Measurements from ENCODE around the gene CEP85L. TPM values are rescaled to one million over a fixed set of nuclear protein-coding genes. Genes with fewer than 3 reads are reported as not detected.

Gene CEP85L
- total and polyA plus RNA-seq, 10 of the 15 experiments (the other 5 are each of a cell fraction or from before 2014, with no cell fraction given) = 1.8 to 10.9 (median 7.1) TPM

DNA sequence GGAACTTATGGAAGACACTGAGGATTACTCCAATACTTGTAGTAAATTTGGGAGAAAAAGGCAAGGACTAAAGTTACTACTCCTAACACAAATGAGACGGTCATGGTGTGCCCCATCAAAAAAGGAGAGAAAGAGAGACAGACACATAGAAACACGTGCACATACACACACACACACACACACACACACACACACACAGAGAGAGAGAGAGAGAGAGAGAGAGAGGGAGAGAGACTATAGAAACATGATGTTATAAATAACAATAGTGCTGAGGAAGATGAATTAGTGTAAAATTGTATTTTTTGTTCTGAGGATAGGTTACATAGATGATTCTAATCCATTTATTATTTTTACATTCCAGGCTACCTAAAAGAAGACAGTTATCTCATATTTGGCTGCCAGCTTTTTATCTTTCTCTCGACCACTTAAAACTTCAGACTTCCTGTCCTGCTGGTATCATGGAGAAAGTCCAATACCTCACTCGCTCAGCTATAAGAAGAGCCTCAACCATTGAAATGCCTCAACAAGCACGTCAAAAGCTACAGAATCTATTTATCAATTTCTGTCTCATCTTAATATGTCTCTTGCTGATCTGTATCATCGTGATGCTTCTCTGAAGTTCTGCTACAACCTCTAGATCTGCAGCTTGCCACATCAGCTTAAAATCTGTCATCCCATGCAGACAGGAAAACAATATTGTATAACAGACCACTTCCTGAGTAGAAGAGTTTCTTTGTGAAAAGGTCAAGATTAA is 92.8 kb downstream of the CEP85L start (continued):
- TF ChIP-seq KAT2A (conservative IDR thresholded peaks at IDR 0.05; ENCODE audit: control insufficient read depth, low read depth, low read length) (no peak), RCOR1 (conservative IDR thresholded peaks at IDR 0.05; ENCODE audit: low read depth, low read length) (no peak), PAX5 (IDR thresholded peaks at IDR 0.05; ENCODE audit: borderline replicate concordance, low read depth, low read length) (no peak), STAT3 (IDR thresholded peaks at IDR 0.05; ENCODE audit: low read depth, low read length) (no peak), RB1 (IDR thresholded peaks at IDR 0.05; ENCODE audit: borderline replicate concordance) (no peak)
- TF ChIP-seq, protein P1, sequence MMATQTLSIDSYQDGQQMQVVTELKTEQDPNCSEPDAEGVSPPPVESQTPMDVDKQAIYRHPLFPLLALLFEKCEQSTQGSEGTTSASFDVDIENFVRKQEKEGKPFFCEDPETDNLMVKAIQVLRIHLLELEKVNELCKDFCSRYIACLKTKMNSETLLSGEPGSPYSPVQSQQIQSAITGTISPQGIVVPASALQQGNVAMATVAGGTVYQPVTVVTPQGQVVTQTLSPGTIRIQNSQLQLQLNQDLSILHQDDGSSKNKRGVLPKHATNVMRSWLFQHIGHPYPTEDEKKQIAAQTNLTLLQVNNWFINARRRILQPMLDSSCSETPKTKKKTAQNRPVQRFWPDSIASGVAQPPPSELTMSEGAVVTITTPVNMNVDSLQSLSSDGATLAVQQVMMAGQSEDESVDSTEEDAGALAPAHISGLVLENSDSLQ (IDR thresholded peaks at IDR 0.05) = no peak
- TF ChIP-seq, protein P2, sequence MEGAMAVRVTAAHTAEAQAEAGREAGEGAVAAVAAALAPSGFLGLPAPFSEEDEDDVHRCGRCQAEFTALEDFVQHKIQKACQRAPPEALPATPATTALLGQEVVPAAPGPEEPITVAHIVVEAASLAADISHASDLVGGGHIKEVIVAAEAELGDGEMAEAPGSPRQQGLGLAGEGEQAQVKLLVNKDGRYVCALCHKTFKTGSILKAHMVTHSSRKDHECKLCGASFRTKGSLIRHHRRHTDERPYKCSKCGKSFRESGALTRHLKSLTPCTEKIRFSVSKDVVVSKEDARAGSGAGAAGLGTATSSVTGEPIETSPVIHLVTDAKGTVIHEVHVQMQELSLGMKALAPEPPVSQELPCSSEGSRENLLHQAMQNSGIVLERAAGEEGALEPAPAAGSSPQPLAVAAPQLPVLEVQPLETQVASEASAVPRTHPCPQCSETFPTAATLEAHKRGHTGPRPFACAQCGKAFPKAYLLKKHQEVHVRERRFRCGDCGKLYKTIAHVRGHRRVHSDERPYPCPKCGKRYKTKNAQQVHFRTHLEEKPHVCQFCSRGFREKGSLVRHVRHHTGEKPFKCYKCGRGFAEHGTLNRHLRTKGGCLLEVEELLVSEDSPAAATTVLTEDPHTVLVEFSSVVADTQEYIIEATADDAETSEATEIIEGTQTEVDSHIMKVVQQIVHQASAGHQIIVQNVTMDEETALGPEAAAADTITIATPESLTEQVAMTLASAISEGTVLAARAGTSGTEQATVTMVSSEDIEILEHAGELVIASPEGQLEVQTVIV (IDR thresholded peaks at IDR 0.05; ENCODE audit: borderline replicate concordance, partially characterized antibody) = no peak

DNA sequence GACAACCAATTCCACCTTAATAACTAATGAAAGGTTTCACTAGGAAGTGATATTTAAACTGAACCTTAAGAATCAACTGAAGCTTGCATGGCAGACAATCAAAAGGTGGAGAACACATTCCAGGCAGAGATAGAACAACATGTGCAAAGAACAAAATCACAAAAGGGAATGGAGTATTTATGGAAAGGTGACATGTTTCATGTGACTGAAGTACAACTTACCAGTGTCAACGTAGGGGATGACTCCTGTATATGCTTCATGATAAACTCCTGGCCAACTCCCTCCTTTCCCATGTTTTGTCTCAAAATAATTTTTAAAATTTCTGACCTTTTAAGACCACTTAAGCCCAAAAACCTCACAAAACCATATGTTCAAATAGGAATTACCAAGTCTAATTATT is 96.7 kb downstream of the CEP85L start:
- RAD21 ChIA-PET (ENCODE audit: unreplicated experiment) = no interaction called here
- Histone ChIP-seq H3K9ac (ENCODE audit: control insufficient read depth, insufficient read depth, low read length) (no peak overlapping the region), H3K36me3 (ENCODE audit: control insufficient read depth in 2 of 2, insufficient read depth in 2 of 2, low read length in 1 of 2) (no peaks in the 10 kb centered on the region; a peak in 1 of 4 replicates), H3K9me3 (replicated peaks; ENCODE audit: control insufficient read depth, insufficient read depth, low read length) (no peaks in the 10 kb centered on the region), H3K4me3 (no peak overlapping the region), H3K4me2 (ENCODE audit: control insufficient read depth, insufficient read depth) (no peak overlapping the region), H3K4me1 (ENCODE audit: control insufficient read depth, insufficient read depth, low read length) (peaks cover 6% of the 10 kb centered on the region), H3K27me3 (replicated peaks in 1 of 2; ENCODE audit: control insufficient read depth in 2 of 2, insufficient read depth in 2 of 2, low read length in 1 of 2) (no peaks in the 10 kb centered on the region), H2AFZ (ENCODE audit: control insufficient read depth, low read depth, low read length) (no peak overlapping the region), H3K27ac (ENCODE audit: control insufficient read depth, insufficient read depth) (no peak overlapping the region), H4K20me1 (ENCODE audit: control insufficient read depth, insufficient read depth) (no peaks in the 10 kb centered on the region), H3K79me2 (ENCODE audit: control insufficient read depth, insufficient read depth, low read length) (no peaks in the 10 kb centered on the region)
- DNase-seq (ENCODE audit: low read depth, low spot score) (no peak), FAIRE-seq (no peak), ATAC-seq (no peak)
- POLR2A ChIA-PET = no interaction called here
- CTCF ChIA-PET = interaction anchor here (0.6 to 1.7 kb wide), 2 partner anchors 10 to 270 kb away, joined by 3 to 15 read pairs; no protein-coding TSS in a partner anchor
- 57% methylated on average over 1 of the region's 1 CpG for WGBS (ENCODE audit: insufficient coverage, insufficient replicate concordance, low lambda C conversion rate, missing lambda C conversion rate)
- BruUV-seq (replicated peaks) = no TSS peak
- SMC1A ChIA-PET (ENCODE audit: uncharacterized antibody, unreplicated experiment) = interaction anchor here (1.6 to 2.8 kb wide), 2 partner anchors 10 to 270 kb away, joined by 5 to 10 read pairs; no protein-coding TSS in a partner anchor
- in situ Hi-C loops (cut with MboI) (no loop called here), intact Hi-C loops (cut with micrococcal nuclease; ENCODE audit: unreplicated experiment) (loop anchor here (10.0 kb wide), 1 partner anchor 1210 kb away; no protein-coding TSS in a partner anchor)
- TF ChIP-seq ETV6 (conservative IDR thresholded peaks at IDR 0.05 in 1 of 2, IDR thresholded peaks at IDR 0.05 in 1 of 2; ENCODE audit: borderline replicate concordance in 1 of 2, low read depth in 1 of 2) (no peak), NFYB (IDR thresholded peaks at IDR 0.05; ENCODE audit: insufficient read depth, low read depth, low read length) (no peak), ZNF24 (IDR thresholded peaks at IDR 0.05) (no peak), NR2C1 (IDR thresholded peaks at IDR 0.05) (no peak), CEBPB (IDR thresholded peaks at IDR 0.05; ENCODE audit: borderline replicate concordance in 1 of 2, low read depth in 2 of 2, low read length in 2 of 2) (no peak), ZZZ3 (IDR thresholded peaks at IDR 0.05; ENCODE audit: control insufficient read depth, insufficient read length, low read depth) (no peak), CHD1 (IDR thresholded peaks at IDR 0.05; ENCODE audit: low read depth, low read length) (no peak), NRF1 (conservative IDR thresholded peaks at IDR 0.05; ENCODE audit: low read depth, low read length) (no peak), ZNF384 (IDR thresholded peaks at IDR 0.05; ENCODE audit: borderline replicate concordance, low read depth, low read length) (no peak)
- TF ChIP-seq, protein P2 (IDR thresholded peaks at IDR 0.05; ENCODE audit: borderline replicate concordance, partially characterized antibody) = no peak

Measured in GM12878 (cell line).